Endothelial cell of umbilical vein (primary cell): Measurements from ENCODE around the gene MCC. TPM values are rescaled to one million over a fixed set of nuclear protein-coding genes. Genes with fewer than 3 reads are reported as not detected.

ENCODE experiments used
- BruUV-seq: library from RNA; stranded (reverse); fragments of 400-500 nt; replicated peaks from 2 replicates; lab custom pipeline; 2021; lab: Mats Ljungman, UMichigan
- CTCF ChIA-PET: fragments of 300-600, 350-600 bp; sonication (Branson Sonifier 250); formaldehyde crosslinking; loops from one replicate; lab custom pipeline; 2021; ENCODE audit warnings: antibody characterized with exemption, inconsistent platforms; lab: Charles Lee
- POLR2A ChIA-PET: fragments of 300-600, 350-600 bp; sonication (Branson Sonifier 250); formaldehyde crosslinking; loops from one replicate; lab custom pipeline; 2021; ENCODE audit warnings: antibody characterized with exemption, inconsistent platforms; lab: Charles Lee
- DNase-seq: peaks from one replicate; pipeline ENCODE4 v3.0.0-alpha.2; 2011; ENCODE audit warnings: low read depth, low spot score
- FAIRE-seq: peaks from 2 replicates; lab custom pipeline; 2011; peaks lifted over from hg19 to GRCh38; lab: Jason Lieb, UNC
- H2AFZ ChIP-seq: 2 replicates; pipeline ENCODE4 v1.6.0; 2012; ENCODE audit warnings: low read depth, low read length, control low read depth, inconsistent platforms
- H3K27ac ChIP-seq: 2 replicates; pipeline ENCODE4 v1.5.1; 2011; ENCODE audit warnings: low read depth, mild to moderate bottlenecking, control low read depth, low read length, moderate library complexity; ENCODE audit not compliant: insufficient read depth
- H3K27me3 ChIP-seq, 2 experiments: 2 replicates each; pipeline versions ENCODE4 v1.6.0 to v1.6.1; 2011; ENCODE audit warnings: low read length in 2 of 2, mixed read lengths in 1 of 2; ENCODE audit not compliant: control insufficient read depth in 2 of 2, insufficient read depth in 2 of 2
- H3K36me3 ChIP-seq, 2 experiments: 2 replicates in 1 of 2; 3 replicates in 1 of 2; pipeline ENCODE4 v1.5.1; 2011; ENCODE audit warnings: low read length in 2 of 2, mild to moderate bottlenecking in 1 of 2, moderate library complexity in 1 of 2; ENCODE audit not compliant: control insufficient read depth in 2 of 2, insufficient read depth in 2 of 2; ENCODE audit errors: extremely low read depth in 1 of 2
- H3K4me1 ChIP-seq: 3 replicates; pipeline ENCODE4 v1.5.1; 2011; ENCODE audit warnings: mild to moderate bottlenecking, low read length; ENCODE audit not compliant: control insufficient read depth, insufficient read depth; ENCODE audit errors: extremely low read depth
- H3K4me2 ChIP-seq: 2 replicates; pipeline ENCODE4 v1.6.1; 2011; ENCODE audit warnings: low read length, control low read depth, mixed read lengths; ENCODE audit not compliant: insufficient read depth
- H3K4me3 ChIP-seq, 3 experiments: fragments of 200-600 bp in 1 of 3; sonication (generic), shearing (Covaris generic) in 1 of 3; replicated peaks in 1 of 3; 2 replicates each; pipeline ENCODE4 v1.5.1; 2011 to 2016; ENCODE audit warnings: control low read depth in 3 of 3, low read length in 3 of 3, mild to moderate bottlenecking in 2 of 3, inconsistent platforms in 1 of 3, low read depth in 1 of 3, moderate library complexity in 1 of 3; ENCODE audit not compliant: insufficient read depth in 1 of 3
- H3K79me2 ChIP-seq: 2 replicates; pipeline ENCODE4 v1.6.0; 2012; ENCODE audit warnings: low read length, inconsistent platforms; ENCODE audit not compliant: control insufficient read depth, insufficient read depth
- H3K9ac ChIP-seq: replicated peaks from 2 replicates; pipeline ENCODE3; 2011; ENCODE audit warnings: low read length, control low read depth; ENCODE audit not compliant: insufficient read depth; ENCODE audit errors: extremely low read depth
- H3K9me1 ChIP-seq: replicated peaks from 3 replicates; pipeline ENCODE4 v1.6.0; 2011; ENCODE audit warnings: mild to moderate bottlenecking, low read length; ENCODE audit not compliant: control insufficient read depth, insufficient read depth; ENCODE audit errors: extremely low read depth
- H3K9me3 ChIP-seq: replicated peaks from 2 replicates; pipeline ENCODE4 v1.5.1; 2012; ENCODE audit warnings: low read length, inconsistent platforms; ENCODE audit not compliant: control insufficient read depth, insufficient read depth
- H4K20me1 ChIP-seq: replicated peaks from 2 replicates; pipeline ENCODE3; 2011; ENCODE audit warnings: mild to moderate bottlenecking, low read length; ENCODE audit not compliant: control insufficient read depth, insufficient read depth; ENCODE audit errors: extremely low read depth
- EZH2 ChIP-seq: IDR thresholded peaks from 2 replicates; pipeline ENCODE4 v1.6.1; 2012; ENCODE audit warnings: borderline replicate concordance, low read depth, mild to moderate bottlenecking, moderate library complexity, low read length, inconsistent platforms; ENCODE audit not compliant: severe bottlenecking
- FOS ChIP-seq: IDR thresholded peaks from 2 replicates; pipeline ENCODE4 v1.6.1; 2011; ENCODE audit warnings: mild to moderate bottlenecking, low read length, moderate library complexity, borderline replicate concordance; ENCODE audit not compliant: insufficient read depth
- GATA2 ChIP-seq: IDR thresholded peaks from 2 replicates; pipeline ENCODE4 v1.7.0; 2011; ENCODE audit warnings: low read depth, mild to moderate bottlenecking, moderate library complexity, mixed read lengths, low read length; ENCODE audit not compliant: insufficient read length, insufficient read depth
- JUN ChIP-seq: IDR thresholded peaks from 2 replicates; pipeline ENCODE4 v1.6.1; 2011; ENCODE audit warnings: borderline replicate concordance, low read depth; ENCODE audit not compliant: insufficient read length, insufficient read depth
- MYC ChIP-seq: IDR thresholded peaks from one replicate; pipeline ENCODE4 v1.6.1; 2011; ENCODE audit warnings: mild to moderate bottlenecking, low read depth, low read length
- POLR2A ChIP-seq: IDR thresholded peaks from 2 replicates; pipeline ENCODE4 v1.6.1; 2012; ENCODE audit warnings: low read depth, mild to moderate bottlenecking, control low read depth, low read length
- POLR2AphosphoS5 ChIP-seq: IDR thresholded peaks from 2 replicates; pipeline ENCODE4 v1.6.1; 2012; ENCODE audit warnings: low read depth, mild to moderate bottlenecking, control low read depth, low read length, moderate library complexity; ENCODE audit not compliant: insufficient read depth
- dilution Hi-C: fragments of 300-500 bp; cut with MboI; formaldehyde crosslinking; loops from one replicate; pipeline ENCODE4 v1.15.0; 2019; ENCODE audit warnings: low sequenced_read_pairs; ENCODE audit not compliant: extremely low pct_ligation_motif_present
- intact Hi-C: fragments of 100-400 bp; cut with micrococcal nuclease; formaldehyde crosslinking; loops from one replicate; pipeline ENCODE4 v1.10.0; 2022
- polyA plus RNA-seq, 4 experiments: library from polyadenylated mRNA; depleted of rRNA in 3 of 4; stranded (reverse) in 3 of 4; unstranded in 1 of 4; fragments of >200 nt; gene quantifications; 2 replicates each; pipeline versions ENCODE4 v1.2.1 to v1.2.3, GENCODE V29; 2011 to 2012; ENCODE audit warnings: missing spikeins in 1 of 4
- total RNA-seq: library from RNA; stranded (reverse); gene quantifications from 2 replicates; pipeline ENCODE4 v1.2.3, GENCODE V29; 2021
- TF ChIP-seq, protein P1 (sequence below): IDR thresholded peaks from 2 replicates; pipeline ENCODE4 v1.6.1; 2011; ENCODE audit not compliant: insufficient read depth, insufficient read length
- TF ChIP-seq, protein P2 (sequence below), 2 donors: IDR thresholded peaks; 1 replicate in 1 of 2; 2 replicates in 1 of 2; pipeline ENCODE4 v1.5.1; 2011; ENCODE audit warnings: low read length in 2 of 2, mild to moderate bottlenecking in 2 of 2, moderate library complexity in 2 of 2, control low read depth in 1 of 2, inconsistent platforms in 1 of 2, low read depth in 1 of 2; ENCODE audit not compliant: insufficient read depth in 1 of 2; ENCODE audit errors: extremely low read depth in 1 of 2

Gene MCC
- total and polyA plus RNA-seq, 2 donors (not counting 3 experiments of a cell fraction or from before 2014, with no cell fraction given), result 6.9 to 27.5 TPM

DNA sequence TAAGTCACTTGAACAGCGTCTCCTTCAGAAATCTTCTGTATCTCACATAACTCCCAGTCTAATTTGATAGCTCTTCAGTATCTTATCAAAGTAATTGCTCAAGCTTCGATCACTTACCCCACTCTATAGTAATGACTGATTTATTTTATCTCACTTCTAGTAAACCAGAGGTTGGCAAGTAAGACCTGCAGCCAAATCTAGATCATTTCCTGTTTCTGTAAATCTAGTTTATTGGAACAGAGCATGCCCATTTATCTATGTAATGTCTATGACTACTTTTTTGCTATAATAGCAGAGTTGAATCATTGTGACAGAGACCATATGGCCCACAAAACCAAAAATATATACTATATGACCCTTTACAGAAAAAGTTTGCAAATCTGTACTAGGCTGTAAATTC is 93.6 kb downstream of the MCC start:
- Histone ChIP-seq H3K79me2 (no peaks in the 10 kb centered on the region), H3K4me1 (no peaks in the 10 kb centered on the region), H3K27me3 (no peaks in the 10 kb centered on the region), H4K20me1 (no peaks in the 10 kb centered on the region), H3K4me2 (no peak overlapping the region), H3K27ac (no peak overlapping the region), H2AFZ (no peak overlapping the region), H3K9me3 (no peaks in the 10 kb centered on the region), H3K9me1 (no peaks in the 10 kb centered on the region), H3K4me3 (no peak overlapping the region), H3K9ac (no peak overlapping the region), H3K36me3 (no peaks in the 10 kb centered on the region)
- no TSS peak for BruUV-seq
- CTCF ChIA-PET, result interaction anchor here (1.1 kb wide), 1 partner anchor 15 kb away, joined by 5 read pairs; no protein-coding TSS in a partner anchor
- dilution Hi-C loops, result no loop called here
- intact Hi-C loops, result no loop called here
- no peak for FAIRE-seq
- no peak for DNase-seq
- POLR2A ChIA-PET, result no interaction called here
- TF ChIP-seq POLR2A (no peak), POLR2AphosphoS5 (no peak), FOS (no peak), GATA2 (no peak), EZH2 (no peak), MYC (no peak), JUN (no peak)
- TF ChIP-seq, protein P1, sequence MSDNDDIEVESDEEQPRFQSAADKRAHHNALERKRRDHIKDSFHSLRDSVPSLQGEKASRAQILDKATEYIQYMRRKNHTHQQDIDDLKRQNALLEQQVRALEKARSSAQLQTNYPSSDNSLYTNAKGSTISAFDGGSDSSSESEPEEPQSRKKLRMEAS, result no peak
- TF ChIP-seq, protein P2, sequence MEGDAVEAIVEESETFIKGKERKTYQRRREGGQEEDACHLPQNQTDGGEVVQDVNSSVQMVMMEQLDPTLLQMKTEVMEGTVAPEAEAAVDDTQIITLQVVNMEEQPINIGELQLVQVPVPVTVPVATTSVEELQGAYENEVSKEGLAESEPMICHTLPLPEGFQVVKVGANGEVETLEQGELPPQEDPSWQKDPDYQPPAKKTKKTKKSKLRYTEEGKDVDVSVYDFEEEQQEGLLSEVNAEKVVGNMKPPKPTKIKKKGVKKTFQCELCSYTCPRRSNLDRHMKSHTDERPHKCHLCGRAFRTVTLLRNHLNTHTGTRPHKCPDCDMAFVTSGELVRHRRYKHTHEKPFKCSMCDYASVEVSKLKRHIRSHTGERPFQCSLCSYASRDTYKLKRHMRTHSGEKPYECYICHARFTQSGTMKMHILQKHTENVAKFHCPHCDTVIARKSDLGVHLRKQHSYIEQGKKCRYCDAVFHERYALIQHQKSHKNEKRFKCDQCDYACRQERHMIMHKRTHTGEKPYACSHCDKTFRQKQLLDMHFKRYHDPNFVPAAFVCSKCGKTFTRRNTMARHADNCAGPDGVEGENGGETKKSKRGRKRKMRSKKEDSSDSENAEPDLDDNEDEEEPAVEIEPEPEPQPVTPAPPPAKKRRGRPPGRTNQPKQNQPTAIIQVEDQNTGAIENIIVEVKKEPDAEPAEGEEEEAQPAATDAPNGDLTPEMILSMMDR (IDR thresholded peaks at IDR 0.05; ENCODE audit: extremely low read depth in 1 of 2, insufficient read depth in 1 of 2, low read depth in 1 of 2, low read length in 2 of 2), result no peak
